Measurements from ENCODE around the gene TOGARAM1. TPM values are rescaled to one million over a fixed set of nuclear protein-coding genes. Genes with fewer than 3 reads are reported as not detected.
A peak's percentile ranks its signal among the peaks of the same experiment; 100 is the strongest.
"Not testable (repeated sequence)": the region's sequence is repeated elsewhere in the genome, so short reads cannot be mapped to it uniquely, and the experiment has no call there.

The TOGARAM1 gene
- total RNA-seq, 1 experiment from 2014 or later, result 6.6 TPM

DNA sequence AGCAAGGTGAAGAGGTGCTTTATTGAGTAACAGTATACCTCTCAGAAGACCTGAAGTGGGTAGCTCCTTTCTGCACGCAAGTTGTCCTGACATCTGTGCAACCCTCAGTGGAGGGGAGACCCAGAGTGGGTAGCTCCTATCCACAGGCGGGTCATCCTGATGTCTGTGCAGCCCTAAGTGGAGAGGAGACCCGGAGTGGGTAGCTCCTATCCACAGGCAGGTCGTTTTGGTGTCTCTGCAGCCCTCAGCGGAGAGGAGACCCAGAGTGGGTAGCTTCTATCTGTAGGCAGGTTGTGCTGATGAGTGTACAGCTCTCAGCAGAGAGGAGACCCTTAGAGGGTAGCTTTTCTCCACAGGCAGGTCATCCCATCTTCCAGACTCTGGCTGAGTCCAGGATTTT lies 76.9 kb downstream of the TOGARAM1 start:
- DNase-seq (ENCODE audit: low read depth), result no peak

DNA sequence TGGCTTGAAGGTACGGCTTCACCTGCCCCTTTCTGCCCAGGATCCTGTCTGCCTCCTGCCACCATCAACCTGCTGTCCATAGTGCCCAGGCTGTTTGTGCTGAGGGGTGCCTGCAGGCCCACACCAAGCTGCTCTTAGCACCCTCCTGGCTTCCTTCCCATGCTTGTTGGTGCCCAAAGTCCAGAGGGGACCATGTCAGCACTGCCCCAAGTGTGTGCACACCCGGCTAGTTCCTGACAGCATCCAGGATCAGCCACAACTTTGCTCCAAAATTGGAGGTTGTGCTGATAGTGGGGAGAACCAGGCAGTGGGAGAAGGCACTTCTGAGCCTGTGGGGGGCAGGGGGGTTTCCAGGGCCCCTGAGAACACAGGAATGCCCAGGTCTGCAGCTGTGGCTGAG lies 77.4 kb downstream of the TOGARAM1 start:
- no peak for DNase-seq (ENCODE audit: low read depth)

GRCh38 chr14:45041641-45042040 lies 79.7 kb downstream of the TOGARAM1 start:
- DNase-seq (ENCODE audit: low read depth), result no peak

DNA sequence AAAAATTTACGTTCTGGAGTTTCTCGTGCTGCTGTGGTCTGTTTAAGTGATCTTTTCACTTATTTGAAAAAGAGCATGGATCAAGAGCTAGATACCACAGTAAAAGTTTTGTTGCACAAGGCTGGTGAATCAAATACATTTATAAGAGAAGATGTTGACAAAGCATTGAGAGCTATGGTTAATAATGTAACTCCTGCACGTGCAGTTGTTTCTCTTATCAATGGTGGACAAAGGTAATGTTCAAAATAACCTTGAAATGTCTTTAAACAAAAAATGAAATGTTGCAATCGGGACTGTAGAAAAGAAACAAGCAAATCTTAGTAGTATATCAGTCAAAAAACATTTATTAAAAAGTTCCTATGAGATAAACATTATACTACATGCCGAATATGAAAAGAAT lies 82.6 kb downstream of the TOGARAM1 start:
- no peak for DNase-seq (ENCODE audit: low read depth)

- DNase-seq (ENCODE audit: low read depth), result no peak
Observed at GRCh38 chr14:45048385-45048784, 86.4 kb downstream of the TOGARAM1 start.

DNA sequence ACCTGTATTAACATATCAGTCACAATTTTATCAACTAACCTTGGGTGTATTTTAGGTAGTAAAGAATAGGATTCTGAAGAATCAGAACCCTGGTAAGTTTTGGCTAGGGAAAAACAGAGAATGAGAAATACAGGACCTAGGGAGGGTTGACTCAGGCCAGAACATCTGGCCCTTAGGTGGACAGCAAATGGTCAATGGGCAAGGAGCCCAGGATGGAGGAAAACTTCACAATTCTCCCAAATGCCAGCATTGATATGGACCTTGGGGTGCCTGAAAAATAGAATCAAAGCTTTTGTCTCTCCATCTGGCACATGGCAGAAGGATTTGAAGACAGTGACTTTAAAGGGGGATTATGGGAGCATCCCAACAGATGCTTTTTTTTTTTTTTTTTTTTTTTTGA lies 89.2 kb downstream of the TOGARAM1 start:
- no peak for DNase-seq (ENCODE audit: low read depth)

DNA sequence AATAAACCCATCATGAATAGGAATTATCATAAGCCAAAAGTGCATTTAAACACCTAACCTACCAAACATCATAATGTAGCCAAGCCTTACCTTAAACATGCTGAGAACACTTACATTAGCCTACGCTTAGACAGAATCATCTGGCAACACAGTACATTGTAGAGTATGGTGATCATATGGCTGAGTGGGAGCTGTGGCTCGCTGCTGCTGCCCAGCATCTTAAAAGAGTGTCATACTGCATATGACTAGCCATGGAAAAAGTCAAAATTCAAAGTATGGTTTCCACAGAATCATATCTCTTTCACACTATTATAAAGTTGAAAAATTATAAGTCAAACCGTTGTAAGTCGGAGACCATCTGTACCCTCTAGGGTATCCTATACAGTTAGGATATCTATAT lies 89.9 kb downstream of the TOGARAM1 start:
- DNase-seq (ENCODE audit: low read depth), result no peak

- DNase-seq (ENCODE audit: low read depth), result no peak
Observed at GRCh38 chr14:45057349-45057748, 95.4 kb downstream of the TOGARAM1 start.

GRCh38 chr14:45057881-45058364 lies 95.9 kb downstream of the TOGARAM1 start:
- no peak for DNase-seq (ENCODE audit: low read depth)

GRCh38 chr14:45060551-45060950 lies 98.6 kb downstream of the TOGARAM1 start:
- DNase-seq (ENCODE audit: low read depth), result no peak

GRCh38 chr14:45065540-45065939 lies 103.5 kb downstream of the TOGARAM1 start:
- DNase-seq (ENCODE audit: low read depth), result no peak

GRCh38 chr14:45065956-45066355 lies 104.0 kb downstream of the TOGARAM1 start:
- DNase-seq (ENCODE audit: low read depth), result no peak

DNA sequence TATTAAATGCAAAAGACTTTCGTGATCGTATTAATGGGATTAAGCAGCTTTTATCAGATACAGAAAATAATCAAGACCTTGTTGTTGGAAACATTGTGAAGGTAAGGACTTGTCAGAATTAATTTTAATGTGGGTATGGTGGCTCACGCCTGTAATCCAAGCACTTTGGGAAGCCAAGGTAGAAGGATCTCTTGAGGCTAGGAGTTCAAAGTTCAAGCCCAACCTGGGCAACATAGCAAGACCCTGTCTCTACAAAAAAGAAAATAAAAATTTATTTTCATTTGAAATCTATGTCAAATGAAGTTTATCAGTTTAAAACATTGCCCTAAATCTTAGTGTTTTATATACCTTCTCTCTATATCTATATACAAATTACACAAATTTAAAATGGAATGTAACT lies 104.7 kb downstream of the TOGARAM1 start:
- DNase-seq (ENCODE audit: low read depth), result no peak

DNA sequence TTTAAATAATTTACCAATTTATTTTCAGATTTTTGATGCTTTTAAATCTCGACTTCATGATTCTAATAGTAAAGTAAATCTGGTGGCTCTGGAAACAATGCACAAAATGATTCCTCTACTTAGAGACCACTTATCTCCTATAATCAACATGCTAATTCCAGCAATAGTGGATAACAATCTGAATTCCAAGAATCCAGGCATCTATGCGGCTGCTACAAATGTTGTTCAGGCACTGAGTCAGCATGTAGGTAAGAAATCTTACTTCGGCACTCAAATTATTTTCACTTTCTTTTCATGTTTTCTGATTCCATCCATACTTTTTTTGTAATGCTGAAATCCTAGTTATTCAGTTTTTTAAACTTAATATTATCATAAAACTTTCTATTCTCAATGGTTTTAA lies 106.4 kb downstream of the TOGARAM1 start:
- no peak for DNase-seq (ENCODE audit: low read depth)

- peak; percentile 46 for DNase-seq (ENCODE audit: low read depth)
Observed at GRCh38 chr14:45070215-45070614, 108.2 kb downstream of the TOGARAM1 start.

DNA sequence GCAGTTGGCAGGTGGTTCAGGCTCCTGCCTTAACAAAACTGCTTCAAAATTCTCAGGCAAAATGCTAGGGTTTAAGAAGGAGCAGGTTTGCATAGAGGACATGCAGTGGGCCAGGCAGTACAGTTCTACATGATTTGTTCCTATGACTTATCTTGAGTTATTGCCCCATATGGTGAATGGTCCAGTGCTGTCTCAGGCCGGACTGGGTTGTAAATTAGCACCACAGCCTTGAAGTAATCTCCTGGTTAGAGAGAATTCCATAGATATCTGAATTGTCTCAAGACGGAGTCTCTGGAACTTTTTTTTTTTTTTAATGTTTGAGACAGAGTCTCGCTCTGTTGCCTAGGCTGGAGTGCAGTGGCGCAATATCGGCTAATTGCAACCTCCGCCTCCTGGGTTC lies 110.1 kb downstream of the TOGARAM1 start:
- DNase-seq (ENCODE audit: low read depth), result no peak

- no peak for DNase-seq (ENCODE audit: low read depth)
Observed at GRCh38 chr14:45073231-45073879, 111.4 kb downstream of the TOGARAM1 start.

DNA sequence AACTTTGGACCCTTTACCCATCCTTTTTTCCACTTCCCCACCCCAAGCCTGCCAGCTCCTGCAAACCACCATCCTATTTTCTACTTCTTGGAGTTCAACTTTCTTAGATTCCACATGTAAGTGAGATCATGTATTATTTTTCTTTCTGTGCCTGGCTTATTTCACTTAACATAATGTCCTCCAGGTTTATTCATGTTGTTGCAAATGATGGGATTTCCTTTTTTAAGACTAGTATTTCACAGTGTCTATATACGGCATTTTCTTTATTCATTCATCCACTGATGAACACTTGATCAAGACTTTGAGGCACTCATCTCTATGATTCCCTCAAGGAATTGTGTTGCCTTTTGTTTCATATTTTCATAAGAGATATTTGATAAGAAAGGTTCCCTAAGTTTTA lies 116.3 kb downstream of the TOGARAM1 start:
- DNase-seq (ENCODE audit: low read depth), result no peak

DNA sequence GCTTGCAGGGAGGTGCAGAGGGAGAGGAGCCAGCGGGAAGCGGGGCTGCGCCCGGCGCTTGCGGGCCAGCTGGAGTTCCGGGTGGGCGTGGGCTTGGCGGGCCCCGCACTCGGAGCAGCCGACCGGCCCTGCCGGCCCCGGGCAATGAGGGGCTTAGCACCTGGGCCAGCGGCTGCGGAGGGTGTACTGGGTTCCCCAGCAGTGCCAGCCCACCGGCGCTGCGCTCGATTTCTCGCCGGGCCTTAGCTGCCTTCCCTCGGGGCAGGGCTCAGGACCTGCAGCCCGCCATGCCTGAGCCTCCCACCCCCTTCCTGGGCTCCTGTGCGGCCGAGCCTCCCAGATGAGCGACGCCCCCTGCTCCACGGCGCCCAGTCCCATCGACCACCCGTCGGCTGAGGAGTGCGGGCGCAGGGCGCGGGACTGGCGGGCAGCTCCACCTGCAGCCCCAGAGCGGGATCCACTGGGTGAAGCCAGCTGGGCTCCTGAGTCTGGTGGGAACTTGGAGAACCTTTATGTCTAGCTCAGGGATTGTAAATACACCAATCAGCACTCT lies 118.5 kb downstream of the TOGARAM1 start:
- not testable (repeated sequence) for DNase-seq (ENCODE audit: low read depth)

DNA sequence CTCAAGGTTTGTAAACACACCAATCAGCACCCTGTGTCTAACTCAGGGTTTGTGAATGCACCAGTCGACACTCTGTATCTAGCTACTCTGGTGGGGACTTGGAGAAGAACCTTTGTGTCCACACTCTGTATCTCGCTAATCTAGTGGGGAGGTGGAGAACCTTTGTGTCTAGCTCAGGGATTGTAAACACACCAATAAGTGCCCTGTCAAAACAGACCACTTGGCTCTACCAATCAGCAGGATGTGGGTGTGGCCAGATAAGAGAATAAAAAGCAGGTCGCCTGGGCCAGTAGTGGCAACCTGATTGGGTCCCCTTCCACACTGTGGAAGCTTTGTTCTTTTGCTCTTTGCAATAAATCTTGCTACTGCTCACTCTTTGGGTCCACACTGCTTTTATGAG lies 119.1 kb downstream of the TOGARAM1 start:
- DNase-seq (ENCODE audit: low read depth), result not testable (repeated sequence)

- DNase-seq (ENCODE audit: low read depth), result no peak
Observed at GRCh38 chr14:45082420-45082819, 120.4 kb downstream of the TOGARAM1 start.

DNA sequence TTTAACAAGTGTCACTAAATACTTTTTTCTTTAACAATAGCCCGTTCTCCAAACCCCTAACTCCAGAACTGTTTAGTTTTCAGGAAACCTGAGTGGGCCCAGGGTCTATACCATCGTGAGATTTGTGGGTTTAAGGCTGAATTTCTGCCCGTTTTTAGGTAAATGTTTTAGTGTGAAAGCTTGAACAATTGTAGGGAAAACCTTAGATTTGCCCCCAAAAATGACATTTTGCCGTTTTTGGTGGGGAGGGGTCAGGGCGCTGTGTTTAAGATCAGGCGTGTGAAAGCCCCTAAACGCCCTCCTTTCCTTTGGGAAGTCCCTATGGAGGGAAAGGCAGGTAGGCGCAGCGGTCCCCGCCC lies 121.6 kb downstream of the TOGARAM1 start:
- no peak for DNase-seq (ENCODE audit: low read depth)

- peak; percentile 89 for DNase-seq (ENCODE audit: low read depth)
Observed at GRCh38 chr14:45083976-45084722, 122.2 kb downstream of the TOGARAM1 start, which contains the start of gene PRPF39. PRPF39 (plus strand) TSS chr14:45084116; CDS start chr14:45095240, 11,124 bp downstream.
